AML-193 (cell line): ENCODE measurements around the gene CUBN.
A peak's percentile ranks its signal among the peaks of the same experiment; 100 is the strongest.

Source experiments
- DNase-seq, 2 experiments: peaks; one replicate each; lab custom pipeline; 2025; lab: John Stamatoyannopoulos, UW

CUBN gene

GRCh38 chr10:17109046-17109445, 20.6 kb downstream of the CUBN start:
- DNase-seq = no peak

GRCh38 chr10:17106991-17107390, 22.6 kb downstream of the CUBN start:
- DNase-seq = no peak

GRCh38 chr10:17101910-17102266, 27.7 kb downstream of the CUBN start:
- DNase-seq = no peak

GRCh38 chr10:17101257-17101909, 28.2 kb downstream of the CUBN start:
- no peak for DNase-seq

GRCh38 chr10:17100586-17100985, 29.0 kb downstream of the CUBN start:
- no peak for DNase-seq

GRCh38 chr10:17098012-17098411, 31.6 kb downstream of the CUBN start:
- DNase-seq = no peak

GRCh38 chr10:17094844-17095243, 34.8 kb downstream of the CUBN start:
- no peak for DNase-seq

- DNase-seq = no peak
These were observed 36.4 kb downstream of the CUBN start for GRCh38 chr10:17092986-17093803.

- no peak for DNase-seq
These were observed 37.2 kb downstream of the CUBN start for GRCh38 chr10:17092216-17092944.

- DNase-seq = no peak
These were observed 41.3 kb downstream of the CUBN start for GRCh38 chr10:17088118-17088806.

- no peak for DNase-seq
These were observed 42.7 kb downstream of the CUBN start for GRCh38 chr10:17086865-17087367.

GRCh38 chr10:17085011-17085725, 44.4 kb downstream of the CUBN start:
- DNase-seq = no peak

- DNase-seq = no peak
These were observed 45.4 kb downstream of the CUBN start for GRCh38 chr10:17084258-17084657.

GRCh38 chr10:17081431-17081830, 48.2 kb downstream of the CUBN start:
- DNase-seq = no peak

- no peak for DNase-seq
These were observed 51.7 kb downstream of the CUBN start for GRCh38 chr10:17077890-17078289.

- DNase-seq = no peak
These were observed 52.2 kb downstream of the CUBN start for GRCh38 chr10:17077346-17077781.

GRCh38 chr10:17076626-17077345, 52.8 kb downstream of the CUBN start:
- no peak for DNase-seq

- DNase-seq = peak; percentile 53 to 58
These were observed 53.9 kb downstream of the CUBN start for GRCh38 chr10:17075533-17076359.

GRCh38 chr10:17074541-17074847, 55.1 kb downstream of the CUBN start:
- DNase-seq = no peak
